Activated T-cell treated with anti-CD3 and anti-CD28 coated beads for 1 hour (primary cell): ENCODE measurements around the gene KRTAP5-4.
"Not testable (repeated sequence)": the region's sequence is repeated elsewhere in the genome, so short reads cannot be mapped to it uniquely, and the experiment has no call there.

Experiments used
- DNase-seq: peaks from one replicate; pipeline ENCODE4 v3.0.0-alpha.2; 2020; ENCODE audit warnings: low read depth

KRTAP5-4 gene

GRCh38 chr11:1622086-1622485 lies at the start of gene KRTAP5-4:
TSS of gene KRTAP5-4 (minus strand) at chr11:1622138. CDS start at chr11:1622093, 45 bp downstream.
- no peak for DNase-seq

DNA sequence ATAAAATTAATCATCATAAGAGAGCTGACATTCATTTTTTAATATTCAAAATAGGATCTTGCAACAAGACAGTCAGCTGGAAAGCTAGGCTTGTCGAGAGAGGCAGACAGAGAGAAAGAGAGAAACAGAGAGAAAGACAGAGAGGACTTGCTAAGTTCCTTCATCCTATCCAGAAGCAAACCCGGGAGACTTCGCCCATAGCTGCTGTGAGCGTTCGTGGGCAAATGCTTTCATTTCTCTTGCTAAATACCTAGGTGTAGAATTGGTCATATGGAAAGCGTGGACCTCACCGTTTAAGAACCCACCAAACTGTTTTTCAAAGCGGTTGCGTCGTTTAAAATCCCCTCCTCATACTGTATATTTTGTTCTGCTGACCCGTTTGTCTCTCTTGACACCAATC lies 49.7 kb upstream of the KRTAP5-4 start:
- DNase-seq: no peak

DNA sequence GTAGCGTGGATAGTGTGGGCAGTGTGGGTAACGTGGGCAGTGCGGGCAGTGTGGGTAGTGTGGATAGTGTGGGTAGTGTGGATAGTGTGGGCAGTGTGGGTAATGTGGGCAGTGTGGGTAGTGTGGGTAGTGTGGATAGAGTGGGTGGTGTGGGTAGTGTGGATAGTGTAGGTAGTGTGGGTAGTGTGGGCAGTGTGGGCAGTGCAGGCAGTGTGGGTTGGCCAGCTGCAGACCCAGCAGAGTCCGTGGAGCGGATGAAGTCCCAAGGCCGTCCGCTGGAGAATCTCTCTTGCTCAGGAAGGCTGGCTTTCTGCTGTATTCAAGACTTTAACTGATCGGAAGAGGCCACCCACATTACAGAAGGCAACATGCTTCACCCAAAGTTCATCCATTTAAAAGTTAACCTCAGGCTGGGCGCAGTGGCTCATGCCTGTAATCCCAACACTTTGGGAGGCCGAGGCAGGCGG lies 49.0 kb upstream of the KRTAP5-4 start:
- DNase-seq: no peak

DNA sequence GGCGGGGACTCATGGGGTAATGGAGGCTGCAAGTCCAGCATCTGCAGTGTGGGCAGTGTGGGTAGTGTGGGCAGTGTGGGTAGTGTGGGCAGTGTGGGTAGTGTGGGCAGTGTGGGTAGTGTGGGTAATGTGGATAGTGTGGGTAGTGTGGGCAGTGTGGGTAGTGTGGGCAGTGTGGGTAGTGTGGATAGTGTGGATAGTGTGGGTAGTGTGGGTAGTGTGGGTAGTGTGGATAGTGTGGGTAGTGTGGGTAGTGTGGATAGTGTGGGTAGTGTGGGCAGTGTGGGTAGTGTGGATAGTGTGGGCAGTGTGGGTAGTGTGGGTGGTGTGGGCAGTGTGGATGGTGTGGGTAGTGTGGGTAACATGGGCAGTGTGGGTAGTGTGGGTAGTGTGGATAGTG lies 48.5 kb upstream of the KRTAP5-4 start:
- DNase-seq: not testable (repeated sequence)

DNA sequence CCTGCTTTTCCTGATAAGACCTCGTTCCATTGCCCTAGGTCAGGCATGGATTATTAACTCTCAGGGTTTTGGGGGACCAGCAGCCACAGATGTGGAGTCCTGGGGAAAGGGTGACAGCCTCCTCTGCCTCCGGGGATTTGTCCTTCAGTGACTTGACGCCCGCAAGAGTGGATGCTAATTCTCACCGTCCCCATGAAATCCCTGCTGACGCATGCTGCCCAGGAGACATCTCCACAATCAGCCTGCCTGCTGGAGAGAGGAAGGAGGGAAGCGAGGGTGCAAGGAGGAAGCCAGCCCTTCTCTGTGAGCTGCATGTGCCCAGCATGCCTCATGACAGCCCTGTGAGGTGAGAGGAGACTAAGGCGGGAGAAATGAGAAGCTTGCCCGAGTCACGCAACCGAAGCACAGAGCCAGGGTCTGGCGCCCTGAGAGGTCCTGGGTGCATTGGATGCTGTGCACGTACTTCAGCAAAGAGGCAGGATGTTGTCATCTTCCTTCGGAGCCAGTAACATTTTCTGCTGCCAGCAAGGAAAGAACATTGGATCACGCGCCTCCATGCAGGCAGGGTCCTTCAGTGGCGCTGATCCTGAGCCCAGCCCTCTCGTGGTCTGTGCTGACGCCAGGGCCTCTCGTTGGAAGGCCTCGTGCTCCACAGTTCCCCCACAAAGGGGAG lies 47.7 kb upstream of the KRTAP5-4 start:
- DNase-seq: no peak

GRCh38 chr11:1668911-1669473 lies 47.1 kb upstream of the KRTAP5-4 start:
- DNase-seq: no peak

DNA sequence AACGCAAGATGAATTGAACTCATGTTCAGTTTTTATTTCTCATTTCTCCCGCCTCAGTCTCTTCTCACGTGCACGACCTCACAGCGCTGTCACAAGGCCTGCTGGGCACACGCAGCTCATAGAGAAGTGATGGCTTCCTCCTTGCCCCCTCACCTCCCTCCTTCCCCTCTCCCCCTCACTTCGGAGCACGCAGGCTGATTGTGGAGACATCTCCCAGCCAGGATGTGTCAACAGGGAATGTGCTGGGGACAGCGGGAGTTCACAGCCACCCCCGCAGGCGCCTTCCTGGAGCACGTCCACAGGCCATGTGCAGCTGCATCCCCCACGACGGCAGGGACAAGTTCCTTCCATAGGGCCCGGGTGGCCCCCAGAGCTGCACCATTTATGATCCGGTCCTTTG lies 46.0 kb upstream of the KRTAP5-4 start:
- DNase-seq: no peak

- no peak for DNase-seq
Measured at GRCh38 chr11:1667121-1667850, 45.3 kb upstream of the KRTAP5-4 start.

- no peak for DNase-seq
Measured at GRCh38 chr11:1665313-1665712, 43.4 kb upstream of the KRTAP5-4 start.

GRCh38 chr11:1662699-1663283 lies 40.9 kb upstream of the KRTAP5-4 start:
- DNase-seq: not testable (repeated sequence)

- DNase-seq: not testable (repeated sequence)
Measured at GRCh38 chr11:1661454-1662269, 39.7 kb upstream of the KRTAP5-4 start.

DNA sequence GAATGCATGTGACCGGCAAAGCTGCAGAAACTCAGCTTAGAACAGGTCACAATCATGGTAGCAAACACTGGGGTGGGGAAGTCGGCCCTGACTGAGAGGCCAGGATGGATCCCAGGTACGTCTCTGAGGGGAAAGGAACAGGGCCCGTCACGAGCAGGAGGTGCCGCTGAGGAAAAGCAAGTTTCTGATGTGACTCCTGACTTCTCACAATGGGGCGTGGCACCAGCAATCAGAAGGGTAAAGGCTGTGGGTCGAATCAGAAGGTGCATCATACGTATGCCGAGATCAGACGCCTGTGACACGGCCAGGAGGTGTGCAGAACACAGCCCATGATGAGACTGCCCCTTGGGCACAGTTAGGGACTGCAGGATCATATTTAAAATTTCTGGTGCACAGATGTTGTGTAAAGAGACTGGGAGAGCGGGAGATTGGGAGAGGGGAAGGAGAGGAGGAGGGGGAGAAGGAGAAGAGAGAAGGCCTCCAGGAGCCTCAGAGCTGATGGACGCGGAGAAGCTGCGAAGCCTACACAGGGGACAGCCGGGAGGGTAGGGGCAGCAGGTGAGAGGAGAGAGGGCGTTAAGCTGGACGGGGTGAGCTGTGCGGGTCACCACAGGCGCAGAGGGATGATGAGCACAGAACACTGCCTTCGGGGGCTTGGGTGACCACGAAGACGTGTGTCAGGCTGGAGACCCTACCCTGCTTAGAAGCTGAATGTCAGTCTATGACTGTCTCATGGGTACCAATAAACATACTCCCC lies 38.4 kb upstream of the KRTAP5-4 start:
- DNase-seq: no peak

GRCh38 chr11:1659506-1659905 lies 37.6 kb upstream of the KRTAP5-4 start:
- no peak for DNase-seq

GRCh38 chr11:1656670-1657069 lies 34.7 kb upstream of the KRTAP5-4 start:
- DNase-seq: no peak

- no peak for DNase-seq
Measured at GRCh38 chr11:1656061-1656441, 34.1 kb upstream of the KRTAP5-4 start.

GRCh38 chr11:1655168-1656060 lies 33.5 kb upstream of the KRTAP5-4 start:
- no peak for DNase-seq

DNA sequence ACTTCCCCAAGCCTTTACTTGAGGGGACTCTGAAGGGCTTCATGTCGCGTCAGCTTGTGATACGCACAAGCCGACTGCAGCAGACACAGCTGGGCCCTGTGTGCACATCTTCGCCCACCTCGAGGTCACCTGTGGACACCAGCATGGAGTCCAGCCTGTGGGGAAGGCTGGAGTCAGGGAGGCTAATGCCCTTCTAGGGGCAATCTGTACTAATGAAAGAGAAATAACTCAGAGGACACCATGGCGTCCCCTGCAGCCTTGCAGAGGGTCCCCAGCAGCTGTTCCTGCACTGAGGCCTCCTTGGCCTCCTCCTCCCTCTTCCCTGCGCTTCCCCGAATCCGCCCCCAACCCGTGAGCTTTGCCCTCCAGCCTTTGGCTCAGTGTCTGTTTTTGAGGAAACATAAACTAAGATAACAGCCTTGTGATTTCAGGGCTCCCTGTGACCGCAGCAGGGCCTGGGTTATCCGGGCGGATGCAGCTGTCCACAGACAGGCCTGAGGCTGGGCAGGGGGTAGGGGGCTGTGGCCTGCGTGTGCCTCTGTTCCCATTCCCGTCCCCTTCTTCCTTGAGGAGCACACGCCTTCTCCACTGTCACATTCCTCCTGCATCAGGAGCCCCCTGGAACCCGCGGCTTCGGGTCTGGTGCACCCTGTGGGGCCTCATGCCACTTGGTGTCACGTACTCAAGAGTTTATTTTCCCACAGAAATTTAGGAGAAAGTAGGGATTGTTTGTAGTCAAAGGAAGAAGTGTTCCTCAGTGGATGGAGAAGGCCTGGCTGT lies 32.6 kb upstream of the KRTAP5-4 start:
- no peak for DNase-seq

DNA sequence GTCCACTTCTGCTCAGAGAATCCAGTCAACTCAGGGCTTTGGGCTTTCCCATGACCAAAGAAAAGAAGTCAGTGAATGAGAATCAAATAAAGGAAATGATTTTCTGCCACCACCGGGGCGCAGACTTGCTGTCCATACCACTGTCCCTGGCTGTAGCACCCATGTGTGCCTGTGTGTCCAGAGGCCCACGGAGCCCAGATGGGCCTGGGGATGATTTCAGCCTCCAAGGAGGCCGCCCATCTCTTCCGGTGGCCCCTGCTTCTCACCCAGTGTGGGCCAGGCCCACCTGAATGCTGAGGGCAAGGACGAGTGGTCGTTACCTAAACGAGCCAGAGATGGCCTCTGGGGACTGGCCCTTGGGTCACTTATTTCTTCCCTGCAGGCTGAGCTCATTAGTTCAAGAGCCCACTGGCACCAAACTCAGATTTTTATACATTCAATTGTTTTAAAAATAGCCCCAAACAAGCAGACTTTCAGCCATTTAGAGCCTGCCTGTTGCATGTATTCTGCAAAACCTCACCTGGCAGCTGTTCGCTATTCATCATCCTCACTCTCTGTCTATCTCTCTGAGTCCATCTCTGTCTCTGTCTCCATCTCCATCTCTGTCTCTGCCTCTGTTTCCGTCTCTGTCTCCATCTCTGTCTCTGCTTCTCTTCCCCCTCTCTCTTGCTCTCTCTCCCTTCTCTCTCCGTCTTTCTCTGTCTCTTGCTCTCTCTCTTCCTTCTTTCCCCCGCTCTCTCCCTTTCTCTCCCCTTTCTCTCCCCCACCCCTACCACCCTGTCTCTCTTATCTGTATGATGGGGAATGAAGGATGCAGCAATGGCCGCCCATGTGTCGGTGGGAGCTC lies 31.8 kb upstream of the KRTAP5-4 start:
- DNase-seq: no peak
